Measurements from ENCODE around the gene SLC37A3. TPM values are rescaled to one million over a fixed set of nuclear protein-coding genes. Genes with fewer than 3 reads are reported as not detected.

The SLC37A3 gene
- total and polyA plus RNA-seq, 2 of the 13 experiments (the other 11 are each of a cell fraction or from before 2014, with no cell fraction given): 21.3 to 27.9 TPM

DNA sequence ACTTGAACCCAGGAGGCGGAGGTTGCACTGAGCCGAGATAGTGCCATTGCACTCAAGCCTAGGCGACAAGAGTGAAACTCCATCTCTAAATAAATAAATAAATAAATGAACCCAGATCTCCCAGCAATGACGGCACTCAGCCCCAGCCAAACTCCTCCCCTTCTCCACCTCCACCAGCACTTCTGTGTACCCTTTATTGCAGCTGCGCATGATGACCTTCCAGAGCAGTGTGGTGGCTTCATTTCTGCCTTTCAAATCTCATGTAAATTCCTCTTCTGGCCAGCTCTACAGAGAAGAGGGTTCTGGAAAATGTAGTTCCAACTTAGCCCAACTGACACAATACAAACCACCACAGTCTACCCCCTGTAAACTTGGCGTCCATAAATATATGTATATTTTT is 108.5 kb downstream of the SLC37A3 start:
- no peaks in the 10 kb centered on the region for H4K20me1 ChIP-seq (ENCODE audit: insufficient read depth, low read length)
- H3K9me3 ChIP-seq (ENCODE audit: low read length): no peaks in the 10 kb centered on the region
- H3K36me3 ChIP-seq (replicated peaks in 1 of 2; ENCODE audit: control insufficient read depth in 1 of 2, insufficient read depth in 2 of 2, low read length in 2 of 2): no peaks in the 10 kb centered on the region; a peak in 1 of 5 replicates
- BruUV-seq (replicated peaks): no TSS peak
- no peak for FAIRE-seq
- no peak overlapping the region for H3K4me3 ChIP-seq (replicated peaks in 1 of 3; ENCODE audit: insufficient read depth in 1 of 3, low read depth in 2 of 3, low read length in 3 of 3)
- H3K4me2 ChIP-seq (ENCODE audit: low read depth, low read length): no peak overlapping the region
- in situ Hi-C loops (cut with HindIII; ENCODE audit: extremely low pct_ligation_motif_present, low pct_unique_long_range_greater_than_20kb): no loop called here
- WGBS (ENCODE audit: low lambda C conversion rate): 45% methylated on average over 6 of the region's 6 CpGs
- no peak overlapping the region for H2AFZ ChIP-seq (ENCODE audit: low read length)
- CTCF ChIA-PET (ENCODE audit: low intra/inter-chr PET ratio, low total read pairs): no interaction called here
- ATAC-seq: no peak
- TF ChIP-seq, protein P1, sequence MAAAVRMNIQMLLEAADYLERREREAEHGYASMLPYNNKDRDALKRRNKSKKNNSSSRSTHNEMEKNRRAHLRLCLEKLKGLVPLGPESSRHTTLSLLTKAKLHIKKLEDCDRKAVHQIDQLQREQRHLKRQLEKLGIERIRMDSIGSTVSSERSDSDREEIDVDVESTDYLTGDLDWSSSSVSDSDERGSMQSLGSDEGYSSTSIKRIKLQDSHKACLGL (CRISPR knock-in tag; IDR thresholded peaks at IDR 0.05): no peak
- TF ChIP-seq ZNF510 (CRISPR knock-in tag; IDR thresholded peaks at IDR 0.05; ENCODE audit: low read depth) (no peak), ERF (CRISPR knock-in tag; IDR thresholded peaks at IDR 0.05) (no peak), TBP (CRISPR knock-in tag; IDR thresholded peaks at IDR 0.05) (no peak), ZNF484 (CRISPR knock-in tag; IDR thresholded peaks at IDR 0.05; ENCODE audit: borderline replicate concordance, low read depth) (no peak), ZSCAN31 (CRISPR knock-in tag; IDR thresholded peaks at IDR 0.05; ENCODE audit: low read depth) (no peak), ZNF703 (CRISPR knock-in tag; IDR thresholded peaks at IDR 0.05; ENCODE audit: borderline replicate concordance) (no peak), ZNF333 (CRISPR knock-in tag; IDR thresholded peaks at IDR 0.05; ENCODE audit: borderline replicate concordance) (no peak), CEBPG (CRISPR knock-in tag; IDR thresholded peaks at IDR 0.05) (no peak), ZNF264 (CRISPR knock-in tag; IDR thresholded peaks at IDR 0.05) (no peak), ZNF496 (CRISPR knock-in tag; IDR thresholded peaks at IDR 0.05; ENCODE audit: insufficient replicate concordance) (no peak), ZNF441 (CRISPR knock-in tag; IDR thresholded peaks at IDR 0.05; ENCODE audit: borderline replicate concordance) (no peak)
- TF ChIP-seq, protein P2, sequence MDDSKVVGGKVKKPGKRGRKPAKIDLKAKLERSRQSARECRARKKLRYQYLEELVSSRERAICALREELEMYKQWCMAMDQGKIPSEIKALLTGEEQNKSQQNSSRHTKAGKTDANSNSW (CRISPR knock-in tag; IDR thresholded peaks at IDR 0.05; ENCODE audit: borderline replicate concordance): no peak
- TF ChIP-seq, protein P3, sequence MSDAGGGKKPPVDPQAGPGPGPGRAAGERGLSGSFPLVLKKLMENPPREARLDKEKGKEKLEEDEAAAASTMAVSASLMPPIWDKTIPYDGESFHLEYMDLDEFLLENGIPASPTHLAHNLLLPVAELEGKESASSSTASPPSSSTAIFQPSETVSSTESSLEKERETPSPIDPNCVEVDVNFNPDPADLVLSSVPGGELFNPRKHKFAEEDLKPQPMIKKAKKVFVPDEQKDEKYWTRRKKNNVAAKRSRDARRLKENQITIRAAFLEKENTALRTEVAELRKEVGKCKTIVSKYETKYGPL (CRISPR knock-in tag; IDR thresholded peaks at IDR 0.05): no peak
- no peak overlapping the region for H3K27ac ChIP-seq (ENCODE audit: extremely low read length, insufficient read depth, low read length)
- intact Hi-C loops (cut with micrococcal nuclease; ENCODE audit: unreplicated experiment): no loop called here
- no peak overlapping the region for H3K9ac ChIP-seq (ENCODE audit: insufficient read depth, low read depth, low read length)
- H3K79me2 ChIP-seq (ENCODE audit: insufficient read depth, low read length): no peaks in the 10 kb centered on the region
- POLR2A ChIA-PET: no interaction called here
- peaks cover 15% of the 10 kb centered on the region for H3K4me1 ChIP-seq (ENCODE audit: insufficient read depth, low read length)
- H3K27me3 ChIP-seq (ENCODE audit: control insufficient read depth in 1 of 2, insufficient read depth in 2 of 2, low read length in 2 of 2): peaks cover 0 to 7% of the 10 kb centered on the region in 2 experiments; a peak in 2 of 5 replicates
- DNase-seq (ENCODE audit: low spot score): no peak

Data from HepG2 (cell line).